HepG2 (cell line): ENCODE data around the gene MOB4. TPM values are rescaled to one million over a fixed set of nuclear protein-coding genes. Genes with fewer than 3 reads are reported as not detected.

Experiments used
- CERS6 ChIP-seq: sonication (generic); formaldehyde crosslinking; IDR thresholded peaks from 2 replicates; pipeline ENCODE4 v1.5.0; 2020; ENCODE audit warnings: missing genetic modification reagents
- DMTF1 ChIP-seq: sonication (generic); formaldehyde crosslinking; IDR thresholded peaks from 2 replicates; pipeline ENCODE4 v1.4.0; 2020; ENCODE audit warnings: mild to moderate bottlenecking, missing genetic modification reagents
- FOSL1 ChIP-seq: sonication (generic); formaldehyde crosslinking; IDR thresholded peaks from 2 replicates; pipeline ENCODE4 v1.9.0; 2021; ENCODE audit warnings: missing genetic modification reagents, borderline replicate concordance
- HOXA5 ChIP-seq: sonication (generic); formaldehyde crosslinking; IDR thresholded peaks from 2 replicates; pipeline ENCODE4 v1.4.0; 2020; ENCODE audit warnings: missing genetic modification reagents
- KAT8 ChIP-seq: IDR thresholded peaks from 2 replicates; pipeline ENCODE4 v1.6.1; 2016; ENCODE audit warnings: missing genetic modification reagents, missing compliant biosample characterization
- MBNL3 ChIP-seq: fragments of 250-450 bp; sonication (Bioruptor Pico); conservative IDR thresholded peaks from 2 replicates; pipeline ENCODE4 v1.8.0; 2022; ENCODE audit warnings: mild to moderate bottlenecking, inconsistent platforms
- MXI1 ChIP-seq: IDR thresholded peaks from 3 replicates; pipeline ENCODE4 v1.6.1; 2012; ENCODE audit warnings: low read depth, low read length, inconsistent platforms, borderline replicate concordance
- NFE2 ChIP-seq: sonication (generic); formaldehyde crosslinking; IDR thresholded peaks from 2 replicates; pipeline ENCODE4 v1.4.0; 2020; ENCODE audit warnings: missing genetic modification reagents
- PRDM15 ChIP-seq: sonication (generic); formaldehyde crosslinking; IDR thresholded peaks from 2 replicates; pipeline ENCODE4 v1.4.0; 2020; ENCODE audit warnings: missing genetic modification reagents
- ZBTB3 ChIP-seq: sonication (generic); formaldehyde crosslinking; IDR thresholded peaks from 2 replicates; pipeline ENCODE4 v1.4.0; 2020; ENCODE audit warnings: low read depth, mild to moderate bottlenecking, moderate library complexity, missing genetic modification reagents, borderline replicate concordance
- ZNF160 ChIP-seq: sonication (generic); formaldehyde crosslinking; IDR thresholded peaks from 2 replicates; pipeline ENCODE4 v1.8.0; 2022; ENCODE audit warnings: mild to moderate bottlenecking, inconsistent platforms, missing genetic modification reagents
- polyA plus RNA-seq, 8 experiments: library from polyadenylated mRNA; depleted of rRNA in 3 of 8; stranded (reverse) in 7 of 8; unstranded in 1 of 8; fragments of >200 nt; fragmentation: Illumina TruSeq in 4 of 8; extraction: Trizol in 4 of 8; gene quantifications; 2 replicates each; pipeline versions ENCODE4 v1.2.1 to v1.2.3, GENCODE V29; 2011 to 2016; ENCODE audit warnings: low read depth in 4 of 8, missing spikeins in 1 of 8, mixed read lengths in 1 of 8; ENCODE audit not compliant: insufficient read depth in 1 of 8
- total RNA-seq, 5 experiments: library from RNA; depleted of rRNA; stranded (reverse); fragments of >200 nt; fragmentation: Illumina TruSeq; extraction: Trizol; gene quantifications; 2 replicates each; pipeline ENCODE4 v1.2.3, GENCODE V29; 2016; ENCODE audit warnings: low read depth in 1 of 5
- TF ChIP-seq, protein P1 (sequence below): sonication (generic); formaldehyde crosslinking; IDR thresholded peaks from 2 replicates; pipeline ENCODE4 v1.9.0; 2022; ENCODE audit warnings: low read depth, missing genetic modification reagents
- TF ChIP-seq, protein P2 (sequence below): sonication (generic); formaldehyde crosslinking; IDR thresholded peaks from 2 replicates; pipeline ENCODE4 v1.8.0; 2022; ENCODE audit warnings: mild to moderate bottlenecking, missing genetic modification reagents
- TF ChIP-seq, protein P3 (sequence below): sonication (generic); formaldehyde crosslinking; IDR thresholded peaks from 2 replicates; pipeline ENCODE4 v1.9.0; 2021; ENCODE audit warnings: missing genetic modification reagents, mild to moderate bottlenecking, borderline replicate concordance
- TF ChIP-seq, protein P4 (sequence below): sonication (generic); formaldehyde crosslinking; IDR thresholded peaks from 2 replicates; pipeline ENCODE4 v1.8.1; 2023; ENCODE audit warnings: missing genetic modification reagents, mild to moderate bottlenecking, borderline replicate concordance

The MOB4 gene
- total and polyA plus RNA-seq, 2 of the 13 experiments (the other 11 are each of a cell fraction or from before 2014, with no cell fraction given) = 35.7 to 38.6 TPM

DNA sequence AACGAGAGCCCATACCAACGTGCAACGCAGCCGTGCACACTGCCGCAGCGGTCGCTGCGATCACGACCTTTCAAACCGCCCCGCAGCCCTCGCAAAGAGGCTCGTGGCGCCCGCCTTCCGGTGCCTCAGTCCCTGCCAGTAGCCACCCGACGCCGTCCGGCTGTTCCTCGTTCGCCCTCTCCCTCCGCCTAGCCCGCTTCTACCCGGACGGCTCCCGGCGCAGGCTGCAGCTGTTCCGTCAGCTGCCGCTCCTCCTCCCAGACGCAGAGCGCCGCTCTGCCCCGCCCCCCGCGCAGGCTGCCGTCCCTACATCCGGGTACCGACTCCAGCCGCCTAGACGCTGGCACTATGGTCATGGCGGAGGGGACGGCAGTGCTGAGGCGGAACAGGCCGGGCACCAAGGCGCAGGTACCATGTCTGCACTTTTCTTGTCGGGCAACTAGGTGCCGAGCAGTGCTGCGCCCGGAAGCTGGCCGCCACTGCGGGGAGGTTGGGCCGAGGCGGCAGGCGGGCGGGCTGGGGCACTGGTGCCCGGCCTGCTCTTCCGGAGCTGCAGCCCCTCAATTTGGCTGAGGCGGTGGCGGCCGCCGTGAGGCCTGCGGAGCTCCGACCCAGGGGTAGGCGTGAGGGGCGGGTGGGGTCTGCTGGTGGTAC, at the start of gene MOB4 (continued):
- TF ChIP-seq CERS6 (CRISPR knock-in tag) = 0 out of 2 replicates have a peak, but pooled peaks have one; percentile 57
- TF ChIP-seq, protein P1, sequence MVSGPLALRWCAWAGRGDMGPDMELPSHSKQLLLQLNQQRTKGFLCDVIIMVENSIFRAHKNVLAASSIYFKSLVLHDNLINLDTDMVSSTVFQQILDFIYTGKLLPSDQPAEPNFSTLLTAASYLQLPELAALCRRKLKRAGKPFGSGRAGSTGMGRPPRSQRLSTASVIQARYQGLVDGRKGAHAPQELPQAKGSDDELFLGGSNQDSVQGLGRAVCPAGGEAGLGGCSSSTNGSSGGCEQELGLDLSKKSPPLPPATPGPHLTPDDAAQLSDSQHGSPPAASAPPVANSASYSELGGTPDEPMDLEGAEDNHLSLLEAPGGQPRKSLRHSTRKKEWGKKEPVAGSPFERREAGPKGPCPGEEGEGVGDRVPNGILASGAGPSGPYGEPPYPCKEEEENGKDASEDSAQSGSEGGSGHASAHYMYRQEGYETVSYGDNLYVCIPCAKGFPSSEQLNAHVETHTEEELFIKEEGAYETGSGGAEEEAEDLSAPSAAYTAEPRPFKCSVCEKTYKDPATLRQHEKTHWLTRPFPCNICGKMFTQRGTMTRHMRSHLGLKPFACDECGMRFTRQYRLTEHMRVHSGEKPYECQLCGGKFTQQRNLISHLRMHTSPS = peak; percentile 88
- TF ChIP-seq DMTF1 (CRISPR knock-in tag) = peak; percentile 99; the same call in 1 of the 2 replicates
- TF ChIP-seq PRDM15 (CRISPR knock-in tag) = peak; percentile 37
- TF ChIP-seq ZBTB3 = peak; percentile 91
- TF ChIP-seq MBNL3 (CRISPR knock-in tag) = no peak
- TF ChIP-seq MXI1 = peak; percentile 95; the same call in 2 of the 3 replicates
- TF ChIP-seq, protein P2, sequence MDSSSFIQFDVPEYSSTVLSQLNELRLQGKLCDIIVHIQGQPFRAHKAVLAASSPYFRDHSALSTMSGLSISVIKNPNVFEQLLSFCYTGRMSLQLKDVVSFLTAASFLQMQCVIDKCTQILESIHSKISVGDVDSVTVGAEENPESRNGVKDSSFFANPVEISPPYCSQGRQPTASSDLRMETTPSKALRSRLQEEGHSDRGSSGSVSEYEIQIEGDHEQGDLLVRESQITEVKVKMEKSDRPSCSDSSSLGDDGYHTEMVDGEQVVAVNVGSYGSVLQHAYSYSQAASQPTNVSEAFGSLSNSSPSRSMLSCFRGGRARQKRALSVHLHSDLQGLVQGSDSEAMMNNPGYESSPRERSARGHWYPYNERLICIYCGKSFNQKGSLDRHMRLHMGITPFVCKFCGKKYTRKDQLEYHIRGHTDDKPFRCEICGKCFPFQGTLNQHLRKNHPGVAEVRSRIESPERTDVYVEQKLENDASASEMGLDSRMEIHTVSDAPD (CRISPR knock-in tag) = peak; percentile 94
- no peak; the same call in 1 of the 2 replicates for TF ChIP-seq NFE2
- TF ChIP-seq, protein P3, sequence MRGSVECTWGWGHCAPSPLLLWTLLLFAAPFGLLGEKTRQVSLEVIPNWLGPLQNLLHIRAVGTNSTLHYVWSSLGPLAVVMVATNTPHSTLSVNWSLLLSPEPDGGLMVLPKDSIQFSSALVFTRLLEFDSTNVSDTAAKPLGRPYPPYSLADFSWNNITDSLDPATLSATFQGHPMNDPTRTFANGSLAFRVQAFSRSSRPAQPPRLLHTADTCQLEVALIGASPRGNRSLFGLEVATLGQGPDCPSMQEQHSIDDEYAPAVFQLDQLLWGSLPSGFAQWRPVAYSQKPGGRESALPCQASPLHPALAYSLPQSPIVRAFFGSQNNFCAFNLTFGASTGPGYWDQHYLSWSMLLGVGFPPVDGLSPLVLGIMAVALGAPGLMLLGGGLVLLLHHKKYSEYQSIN (CRISPR knock-in tag) = peak; percentile 49; the same call in 1 of the 2 replicates
- TF ChIP-seq, protein P4, sequence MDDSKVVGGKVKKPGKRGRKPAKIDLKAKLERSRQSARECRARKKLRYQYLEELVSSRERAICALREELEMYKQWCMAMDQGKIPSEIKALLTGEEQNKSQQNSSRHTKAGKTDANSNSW = peak; percentile 65; the same call in 1 of the 2 replicates
- TF ChIP-seq KAT8 (CRISPR knock-in tag) = peak; percentile 97
- TF ChIP-seq FOSL1 (CRISPR knock-in tag) = peak; percentile 50
- TF ChIP-seq ZNF160 (CRISPR knock-in tag) = peak; percentile 91
- peak; percentile 91 for TF ChIP-seq HOXA5 (CRISPR knock-in tag)
